HG03135 (cell line): ENCODE measurements around the gene ATOH8.

Experiments
- ATAC-seq: cut with Tn5 transposase; IDR thresholded peaks from one replicate; pipeline ENCODE4 v1.9.1; 2021; ENCODE audit warnings: mild to moderate bottlenecking, moderate library complexity; ENCODE audit not compliant: unreplicated experiment

The ATOH8 gene

DNA sequence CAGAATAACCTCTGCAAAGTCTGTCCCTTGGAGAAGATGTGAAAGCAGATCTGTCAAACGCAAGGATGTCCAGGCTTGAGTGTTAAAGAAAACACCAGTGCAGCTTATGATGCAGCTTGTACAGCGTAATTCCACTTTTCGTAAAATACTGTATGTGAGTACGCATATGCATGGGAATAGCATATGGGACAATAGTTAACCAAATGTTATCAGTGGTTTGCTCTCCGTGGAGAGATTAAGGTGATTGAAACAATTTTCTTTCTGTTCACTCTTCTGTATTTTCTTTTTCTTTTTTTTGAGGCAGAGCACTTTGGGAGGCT lies 27.2 kb downstream of the ATOH8 start:
- ATAC-seq = no peak

DNA sequence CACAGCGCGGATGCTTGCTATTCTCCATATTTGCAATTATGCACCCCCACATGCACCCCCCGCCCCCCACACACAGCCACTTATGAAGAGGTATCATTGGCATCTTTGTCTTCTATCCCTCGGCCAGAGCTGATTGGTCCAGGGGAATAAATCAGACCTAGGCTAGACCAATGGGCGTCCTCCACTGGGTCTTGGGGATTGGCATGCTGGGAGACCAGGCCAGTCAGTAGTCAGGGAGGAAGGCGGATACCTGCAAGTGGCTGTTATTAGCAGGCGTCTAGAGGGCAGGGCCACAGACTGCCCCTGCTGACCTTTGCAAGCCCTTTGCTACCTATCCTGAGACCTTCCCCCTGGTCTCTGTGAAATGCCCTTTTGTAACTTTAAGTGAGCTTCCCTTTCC lies 30.0 kb downstream of the ATOH8 start:
- ATAC-seq = no peak

DNA sequence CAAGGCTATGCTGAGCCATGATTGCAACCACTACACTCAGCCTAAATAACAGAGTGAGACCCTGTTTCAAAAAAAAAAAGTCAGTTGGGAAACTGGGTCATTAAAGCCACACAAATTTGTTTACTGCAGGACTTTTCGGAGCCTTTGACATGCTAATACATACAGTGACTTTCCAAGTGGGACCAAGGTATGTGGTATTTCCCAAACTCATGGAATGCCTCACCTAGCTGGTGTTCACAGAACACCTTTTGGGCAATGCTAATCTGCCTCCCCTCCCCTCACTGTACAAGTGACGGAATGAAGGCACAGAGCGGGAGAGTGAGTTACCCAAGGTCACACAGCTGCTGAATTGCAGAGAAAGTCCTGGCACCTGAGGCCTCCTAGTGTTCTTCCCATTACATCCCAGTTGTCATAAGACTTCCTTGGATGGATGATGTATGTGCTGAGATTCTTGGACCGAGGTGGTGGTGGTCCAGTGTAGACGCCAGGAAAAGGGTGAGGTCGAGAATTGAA lies 30.7 kb downstream of the ATOH8 start:
- no peak for ATAC-seq

DNA sequence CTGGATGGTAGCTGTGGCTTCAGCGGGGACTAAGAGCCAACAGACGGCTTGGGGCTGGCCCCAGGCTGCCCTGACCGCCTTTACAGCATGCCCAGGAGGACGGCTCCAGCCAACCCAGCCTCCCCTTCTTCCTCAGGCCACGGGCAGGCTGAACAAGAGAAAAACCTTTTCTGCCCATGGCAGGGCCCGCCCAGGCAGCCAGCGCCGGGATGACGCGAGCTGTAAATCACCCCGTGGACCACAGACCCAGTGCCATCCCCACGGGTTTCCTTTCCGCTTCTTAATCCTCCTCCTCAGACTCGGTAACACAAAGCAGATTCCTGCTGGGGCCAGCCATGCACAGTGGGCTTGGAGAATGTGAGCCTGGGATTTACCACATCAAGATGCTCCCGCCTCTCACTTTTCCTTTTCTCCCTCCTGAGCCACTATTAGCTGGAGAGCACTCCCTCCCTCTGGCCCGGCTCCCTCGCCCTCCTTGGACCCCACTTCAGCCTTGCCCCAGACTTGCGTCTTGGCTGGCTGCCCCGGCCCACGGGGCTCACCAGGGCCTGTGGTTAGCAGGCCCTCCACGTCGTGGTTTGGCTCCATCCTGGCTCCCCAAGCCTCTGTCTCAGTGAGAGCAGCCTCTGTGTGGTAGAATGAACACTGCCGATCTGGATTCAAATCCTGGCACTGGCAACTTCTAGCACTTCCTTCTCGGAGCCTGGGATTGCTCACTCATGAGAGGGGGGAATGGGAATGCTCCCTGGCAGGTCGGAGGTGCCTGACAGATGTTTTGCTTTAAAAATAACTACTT lies 31.4 kb downstream of the ATOH8 start:
- no peak for ATAC-seq

DNA sequence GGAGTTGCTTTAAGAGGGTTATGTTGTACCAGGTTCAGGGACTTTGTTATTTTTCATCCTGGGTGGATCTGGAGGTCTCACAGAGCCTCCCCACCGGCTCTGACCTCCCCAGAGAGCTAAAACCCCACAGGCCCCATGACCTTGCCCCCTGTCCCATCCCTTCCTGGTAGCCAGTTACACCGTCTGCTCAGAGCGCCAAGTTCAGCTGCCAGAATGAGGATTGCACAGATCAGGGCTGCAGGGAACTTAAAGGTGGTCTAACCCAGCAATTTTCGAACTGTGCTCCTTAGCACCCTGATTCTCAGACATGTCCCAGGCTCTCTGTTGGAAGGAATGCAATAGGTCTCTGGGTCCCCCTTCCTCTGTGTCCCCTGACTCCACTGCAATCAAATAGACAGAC lies 32.1 kb downstream of the ATOH8 start:
- ATAC-seq = no peak

DNA sequence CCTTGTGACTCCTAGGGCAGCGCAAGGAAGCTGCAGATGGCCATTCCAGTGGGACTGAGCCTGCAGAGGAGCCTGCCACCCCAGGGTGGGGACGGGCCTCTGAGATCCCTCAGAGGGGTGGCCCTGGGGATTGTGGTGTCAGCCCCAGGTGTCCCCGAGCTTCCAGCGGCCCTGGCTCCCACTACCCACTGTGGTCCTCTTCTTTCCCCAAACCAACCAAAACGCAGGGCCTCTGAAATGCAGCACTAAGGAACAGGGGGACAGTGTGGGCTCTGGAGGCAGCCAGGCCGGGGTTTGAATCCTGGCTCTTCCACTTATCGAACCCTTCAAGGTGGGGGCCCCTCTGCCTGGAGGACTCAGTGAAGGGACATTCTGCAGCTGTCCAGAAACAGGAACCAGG lies 32.7 kb downstream of the ATOH8 start:
- no peak for ATAC-seq

DNA sequence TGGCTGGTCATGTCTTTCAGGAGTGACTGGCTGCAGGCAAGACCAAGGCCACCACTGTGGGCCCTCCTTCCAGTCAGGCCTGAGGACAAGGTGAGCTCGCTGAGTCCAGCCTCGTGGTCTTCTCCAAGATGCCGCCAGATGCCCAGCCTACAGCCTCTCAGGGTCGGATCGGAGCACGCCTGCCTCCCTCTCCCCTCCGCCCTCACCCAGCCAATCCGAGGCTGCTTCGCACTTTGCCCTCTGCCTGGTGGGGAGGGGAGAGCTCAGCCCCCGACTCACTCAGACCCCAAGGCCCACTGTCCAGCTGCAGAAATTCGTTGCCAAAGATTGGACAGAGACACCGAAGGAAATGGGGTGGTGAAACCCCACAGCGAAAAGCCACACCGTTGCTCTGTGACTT lies 33.1 kb downstream of the ATOH8 start:
- ATAC-seq = no peak

DNA sequence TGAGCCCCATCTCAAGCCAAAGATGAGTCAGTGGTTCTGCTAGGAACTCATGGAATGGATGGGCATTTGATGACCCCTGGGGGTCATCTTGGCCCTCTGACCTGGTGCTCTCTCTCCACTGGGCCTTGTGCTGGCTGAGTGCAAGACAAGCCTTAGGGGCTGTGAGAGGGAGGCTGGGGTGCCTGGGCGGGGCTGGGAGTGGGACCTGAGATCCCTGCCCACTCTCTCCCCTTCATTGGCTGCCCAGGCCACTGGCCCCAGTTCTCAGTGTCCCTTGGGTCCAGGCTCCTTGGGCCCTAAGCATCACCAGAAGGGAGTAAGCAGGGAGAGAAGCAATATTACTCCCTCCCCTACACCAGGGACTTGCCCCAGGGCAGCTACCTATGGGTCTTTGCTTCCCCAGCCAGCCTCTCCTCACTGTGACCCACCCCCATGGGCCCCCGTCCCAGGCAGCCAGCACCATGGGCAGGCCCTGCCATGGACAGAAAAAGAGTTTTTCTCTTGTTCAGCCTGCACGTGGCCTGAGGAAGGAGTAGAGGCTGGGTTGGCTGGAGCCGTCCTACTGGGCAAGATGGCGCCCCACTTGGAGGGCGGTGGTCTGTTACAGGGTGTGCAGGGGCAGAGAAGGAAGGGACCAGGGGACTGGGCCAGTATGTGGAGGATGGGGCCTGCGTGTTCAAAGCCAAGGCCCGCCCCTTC lies 33.6 kb downstream of the ATOH8 start:
- no peak for ATAC-seq

DNA sequence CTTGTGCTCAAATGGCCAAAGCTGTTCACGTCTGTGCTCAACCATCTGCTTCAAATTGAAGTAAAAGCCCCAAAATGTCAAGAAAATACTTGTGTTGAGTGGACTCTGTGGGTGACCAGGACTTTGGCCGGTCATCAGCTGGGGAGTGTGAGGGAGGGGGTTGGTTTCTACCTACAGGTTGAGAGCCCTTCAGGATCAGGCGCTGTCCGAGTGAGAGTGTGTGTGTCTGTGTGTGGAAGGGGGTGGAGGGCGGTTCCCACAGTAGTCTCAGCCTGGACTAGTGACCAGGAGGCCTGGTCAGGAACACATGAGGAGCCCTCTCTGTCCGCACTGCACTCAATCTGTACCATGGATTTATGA lies 34.2 kb downstream of the ATOH8 start:
- no peak for ATAC-seq

DNA sequence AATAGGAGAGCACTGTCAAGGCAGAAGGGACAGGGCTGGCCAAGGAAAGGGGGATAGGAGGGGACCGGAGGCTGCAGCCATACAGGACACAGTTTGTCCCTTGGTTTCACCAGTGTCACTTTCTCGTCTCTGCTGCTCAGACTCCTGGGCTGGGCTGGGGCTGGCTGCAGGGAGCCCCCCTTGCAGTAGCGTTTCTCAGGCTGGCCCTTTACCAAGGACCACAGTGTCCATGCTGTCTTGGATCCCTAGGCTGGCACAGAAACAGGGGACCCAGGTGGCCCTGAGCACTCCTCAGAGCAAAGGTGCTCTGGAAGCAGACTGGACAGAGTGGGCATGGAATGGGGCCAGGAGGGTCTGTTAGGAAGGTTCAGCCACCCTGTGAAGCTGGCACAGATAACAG lies 34.8 kb downstream of the ATOH8 start:
- ATAC-seq = no peak

DNA sequence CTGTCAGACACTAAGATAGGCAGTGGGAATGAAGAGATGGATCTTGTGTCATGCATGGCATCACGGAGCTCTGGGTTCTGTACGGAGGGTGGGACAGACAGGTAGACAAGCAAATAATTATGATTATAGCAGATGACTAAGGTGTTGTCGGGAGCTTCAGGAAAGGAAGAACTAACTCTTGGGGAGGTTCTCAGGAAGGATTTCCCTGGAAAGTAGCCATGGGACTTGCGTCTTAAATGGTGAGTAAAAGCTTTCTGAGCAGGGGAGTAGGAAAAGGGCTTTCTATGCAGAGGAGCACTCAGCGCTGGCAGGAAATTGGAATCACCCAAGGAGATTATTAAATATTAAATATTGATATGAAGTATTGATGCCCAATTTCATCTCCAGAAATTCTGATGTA lies 35.5 kb downstream of the ATOH8 start:
- no peak for ATAC-seq

DNA sequence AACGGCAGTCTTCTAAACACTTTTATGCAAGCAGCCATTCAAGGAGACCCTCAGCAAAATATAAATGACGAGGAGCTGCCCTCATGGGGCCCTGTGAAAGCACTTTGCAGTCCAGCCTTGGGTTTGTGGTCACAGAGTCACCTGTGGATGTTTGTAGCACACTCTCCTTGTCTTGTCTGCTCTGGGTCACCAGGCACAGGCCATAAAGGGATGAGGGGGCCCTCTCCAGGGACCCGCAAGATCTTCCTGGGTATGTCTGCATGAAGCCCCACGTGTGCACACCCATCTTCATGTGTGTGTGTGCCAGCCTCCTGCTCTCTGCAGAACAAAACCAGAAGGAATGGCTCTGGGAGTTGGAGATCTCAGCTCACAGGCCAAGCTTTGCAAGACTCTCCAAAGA lies 36.2 kb downstream of the ATOH8 start:
- no peak for ATAC-seq

DNA sequence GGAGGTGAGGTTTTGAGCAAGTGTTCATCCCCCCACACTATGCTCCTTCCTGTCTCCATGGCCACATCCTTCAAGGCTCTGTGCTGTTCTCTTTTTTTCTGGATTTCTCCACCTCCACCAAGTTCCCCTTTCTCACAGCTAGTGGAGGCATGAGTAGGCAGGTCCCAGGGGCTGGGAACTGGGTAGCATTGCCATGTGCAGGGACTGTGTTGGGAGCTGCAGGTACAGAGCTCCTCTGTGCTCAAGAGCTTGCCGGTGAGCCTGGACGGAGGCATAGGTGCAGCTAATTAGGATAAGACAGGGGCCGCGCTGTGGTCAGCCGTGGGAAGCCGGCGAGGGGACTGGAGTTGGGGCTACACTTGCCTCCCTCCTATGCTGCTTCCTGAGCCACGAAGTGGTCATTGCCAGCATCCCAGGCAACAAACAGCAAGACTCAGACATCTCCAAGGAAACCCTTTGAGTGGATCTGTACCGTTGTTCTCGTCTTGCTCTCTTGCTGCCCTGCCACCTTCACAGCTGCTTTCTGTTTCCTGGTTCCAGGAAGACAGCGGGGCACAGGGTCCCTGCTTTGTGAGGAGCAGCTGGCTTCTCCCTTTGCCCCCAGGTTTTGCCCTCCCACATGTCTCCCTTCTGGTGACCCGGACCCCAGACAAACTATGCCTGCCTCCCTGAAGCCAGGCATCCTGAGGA lies 36.9 kb downstream of the ATOH8 start:
- no peak for ATAC-seq

DNA sequence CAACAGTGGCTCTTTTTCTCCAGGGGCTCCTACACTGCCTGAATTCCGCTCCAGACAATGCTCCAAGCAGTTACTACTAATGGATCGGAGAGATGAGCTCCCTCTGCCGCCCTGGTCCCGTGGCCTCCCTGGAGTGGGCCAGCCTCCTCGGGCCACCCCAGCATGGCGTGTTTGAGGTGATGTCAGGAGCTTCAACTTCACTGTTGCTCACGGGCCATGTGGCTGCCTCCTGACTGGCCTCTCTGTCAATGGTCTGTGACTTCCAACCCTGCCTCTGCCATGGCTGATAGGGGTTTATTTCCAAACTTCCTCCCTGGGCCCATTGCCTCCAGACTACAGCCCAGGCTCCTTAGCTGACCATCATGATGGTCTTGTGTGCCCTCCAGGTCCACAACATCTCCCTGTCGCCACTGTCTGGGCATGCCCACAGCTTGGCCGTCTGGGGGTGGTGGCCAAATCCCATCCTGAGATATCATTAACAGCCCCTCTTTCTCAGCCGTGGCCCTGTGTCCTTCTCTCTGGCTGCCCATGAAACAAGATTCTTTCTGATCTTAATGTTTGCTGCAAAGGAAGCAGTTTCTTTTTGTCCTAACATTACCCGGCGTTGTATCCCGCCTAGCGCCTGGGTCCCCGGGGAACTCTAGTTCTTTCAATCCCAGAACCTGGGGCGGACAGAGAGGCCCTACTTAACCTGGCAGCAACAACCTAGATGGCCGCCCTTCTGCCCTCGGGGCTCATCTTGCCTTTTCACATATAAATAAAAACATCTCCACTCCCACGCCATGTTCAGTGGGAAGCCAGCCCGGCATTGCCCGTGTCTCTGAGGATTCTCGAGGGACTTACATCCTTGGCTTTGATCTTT lies 38.1 kb downstream of the ATOH8 start:
- no peak for ATAC-seq

DNA sequence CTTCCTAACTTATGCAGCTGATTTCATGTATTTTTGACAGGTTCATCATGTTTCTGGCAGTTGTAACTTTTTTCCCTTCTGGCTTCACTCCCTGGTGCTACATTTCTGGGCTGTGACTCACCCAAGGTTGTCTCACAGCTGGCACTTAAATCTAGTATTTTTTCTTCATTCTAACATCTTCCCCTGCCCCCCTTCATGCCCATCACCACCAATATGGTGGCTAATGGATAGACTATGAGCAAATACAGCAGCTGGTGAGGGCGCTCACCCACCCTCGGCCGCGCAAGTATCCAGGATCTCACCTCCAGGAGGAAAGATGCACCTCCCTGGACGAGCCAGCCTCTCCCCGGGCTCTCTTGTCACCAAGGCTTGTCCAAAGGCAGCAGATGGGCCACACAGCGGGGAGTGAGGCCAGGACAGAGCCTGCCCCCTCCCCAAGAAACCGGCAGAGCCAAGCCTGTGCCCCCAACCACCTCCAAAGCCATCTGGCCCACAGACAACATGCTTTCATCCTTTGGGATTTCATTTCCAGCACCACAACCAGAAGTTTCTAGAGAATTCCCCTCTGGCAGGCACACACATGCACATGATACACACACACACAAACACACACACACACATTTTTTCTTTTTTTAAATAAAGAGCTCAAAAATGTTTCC lies 39.1 kb downstream of the ATOH8 start:
- ATAC-seq = no peak

DNA sequence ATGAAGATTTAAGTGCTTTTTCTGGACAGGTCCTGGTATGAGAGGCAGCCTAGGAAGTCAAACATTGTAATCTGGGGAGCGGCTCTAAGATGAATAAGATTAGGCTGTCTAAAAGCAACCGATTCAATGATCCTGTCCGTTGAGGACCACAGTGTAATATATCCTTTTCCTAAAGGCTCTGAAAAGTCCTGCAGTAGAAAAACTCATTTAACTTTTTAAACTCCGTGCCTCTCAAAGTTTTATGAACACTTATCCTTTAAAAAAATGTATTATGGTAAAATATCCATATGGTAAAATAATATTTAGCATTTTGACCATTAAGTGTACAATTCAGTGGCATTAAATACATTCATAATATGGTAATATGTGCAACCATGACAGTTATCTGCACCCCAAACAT lies 39.8 kb downstream of the ATOH8 start:
- no peak for ATAC-seq

DNA sequence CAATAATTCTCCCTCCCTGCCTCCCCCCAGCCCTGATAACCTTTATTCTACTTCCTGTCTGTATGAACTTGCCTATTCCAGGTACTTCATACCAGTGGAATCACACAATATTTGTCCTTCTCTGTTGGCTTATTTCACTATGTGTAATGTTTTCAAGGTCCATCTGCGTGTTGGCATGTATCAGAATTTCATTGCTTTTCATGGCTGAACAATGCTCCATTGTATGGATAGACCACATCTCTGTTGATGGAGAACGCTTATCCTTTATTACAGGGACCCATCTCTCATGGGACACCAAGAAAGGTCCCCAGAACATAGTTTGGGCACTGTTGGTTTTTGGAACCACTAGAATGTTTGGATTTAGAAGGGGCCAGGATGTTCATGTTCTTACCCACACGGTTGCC lies 40.2 kb downstream of the ATOH8 start:
- no peak for ATAC-seq

DNA sequence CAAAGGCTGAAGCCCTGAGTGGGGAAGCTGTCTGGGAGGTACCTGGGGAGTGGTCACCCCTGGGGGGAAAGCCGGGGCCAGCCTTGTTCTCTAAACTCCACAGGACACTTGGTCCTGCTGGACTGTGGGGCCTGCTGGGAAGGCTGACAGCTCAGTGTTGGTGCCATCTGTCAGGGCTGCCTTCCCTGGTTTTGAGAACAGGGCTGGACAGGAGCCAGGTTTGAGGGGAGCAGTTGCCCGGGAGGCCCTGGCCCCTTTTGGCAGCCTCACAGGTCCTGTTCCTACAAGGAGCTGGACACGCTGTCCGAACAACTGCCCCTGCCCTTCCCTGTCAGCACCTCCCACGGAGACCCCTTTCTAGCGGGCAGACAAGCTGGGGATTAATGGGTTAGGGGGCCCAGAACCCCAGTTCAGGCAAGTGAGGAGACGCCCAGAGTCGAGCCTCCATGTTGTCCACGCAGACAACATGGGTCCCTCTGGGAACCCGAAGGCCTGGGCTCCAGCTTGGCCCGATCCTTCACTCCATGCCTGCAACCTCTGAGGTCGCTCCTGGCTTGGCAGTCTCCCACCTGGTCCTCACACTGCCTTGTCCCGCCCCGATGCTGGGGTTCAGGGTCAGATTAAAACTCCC lies 40.8 kb downstream of the ATOH8 start:
- ATAC-seq = no peak

DNA sequence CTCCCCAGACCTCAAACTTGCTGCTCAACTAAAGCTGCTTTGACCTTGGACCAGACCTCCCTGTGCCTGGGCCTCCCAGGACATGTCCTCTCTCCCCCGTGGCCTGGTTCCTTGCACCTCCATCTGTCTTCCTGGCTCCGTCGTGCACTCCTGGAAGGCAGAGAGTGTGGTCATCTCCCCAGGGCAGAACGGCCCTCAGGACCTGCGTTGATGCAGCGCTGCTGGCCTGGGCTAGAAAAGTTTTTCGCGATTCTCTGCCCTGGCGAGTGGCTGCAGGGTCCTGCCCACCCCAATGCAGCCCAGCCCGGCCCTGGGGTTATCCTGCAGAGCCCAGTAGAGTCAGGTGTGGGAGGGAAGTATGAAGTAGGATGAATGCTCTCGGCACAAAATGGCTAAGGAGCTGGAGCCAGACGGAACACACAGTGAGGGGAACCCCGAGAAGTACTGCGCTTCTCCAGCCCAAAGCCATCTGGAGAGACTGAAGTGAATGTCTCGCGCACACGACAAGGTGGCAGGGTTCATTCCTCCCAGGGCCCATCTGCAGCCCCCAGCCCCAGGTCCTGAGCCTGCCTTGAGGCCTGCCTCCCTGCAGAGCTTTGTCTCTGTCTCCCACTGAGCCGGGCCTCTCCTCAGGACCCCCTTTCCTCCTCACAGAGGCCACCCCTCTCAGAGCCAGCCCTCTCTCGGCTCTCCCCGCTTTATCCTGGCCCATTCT lies 41.7 kb downstream of the ATOH8 start:
- ATAC-seq = no peak

DNA sequence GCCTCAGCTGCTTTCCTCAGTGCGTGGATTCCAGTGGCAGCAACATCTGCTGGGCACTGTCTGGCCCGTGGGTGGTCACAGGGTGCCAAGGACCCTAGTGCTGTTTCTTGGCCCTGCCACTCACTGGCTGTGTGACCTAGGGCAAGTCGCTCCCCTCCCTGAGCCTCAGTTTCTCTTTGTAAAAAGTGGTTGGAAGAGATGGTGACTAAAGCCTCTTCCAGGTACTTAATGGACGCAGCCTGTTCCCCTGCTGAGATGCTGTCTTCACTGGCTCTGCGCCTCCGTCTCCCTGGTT lies 42.2 kb downstream of the ATOH8 start:
- ATAC-seq = no peak
